ENCODE measurements around the gene CUX1. TPM values are rescaled to one million over a fixed set of nuclear protein-coding genes. Genes with fewer than 3 reads are reported as not detected.
"Not testable (repeated sequence)": the region's sequence is repeated elsewhere in the genome, so short reads cannot be mapped to it uniquely, and the experiment has no call there.

CUX1 gene
- total RNA-seq, 2 donors from 2014 or later = 87.6 to 120 TPM

DNA sequence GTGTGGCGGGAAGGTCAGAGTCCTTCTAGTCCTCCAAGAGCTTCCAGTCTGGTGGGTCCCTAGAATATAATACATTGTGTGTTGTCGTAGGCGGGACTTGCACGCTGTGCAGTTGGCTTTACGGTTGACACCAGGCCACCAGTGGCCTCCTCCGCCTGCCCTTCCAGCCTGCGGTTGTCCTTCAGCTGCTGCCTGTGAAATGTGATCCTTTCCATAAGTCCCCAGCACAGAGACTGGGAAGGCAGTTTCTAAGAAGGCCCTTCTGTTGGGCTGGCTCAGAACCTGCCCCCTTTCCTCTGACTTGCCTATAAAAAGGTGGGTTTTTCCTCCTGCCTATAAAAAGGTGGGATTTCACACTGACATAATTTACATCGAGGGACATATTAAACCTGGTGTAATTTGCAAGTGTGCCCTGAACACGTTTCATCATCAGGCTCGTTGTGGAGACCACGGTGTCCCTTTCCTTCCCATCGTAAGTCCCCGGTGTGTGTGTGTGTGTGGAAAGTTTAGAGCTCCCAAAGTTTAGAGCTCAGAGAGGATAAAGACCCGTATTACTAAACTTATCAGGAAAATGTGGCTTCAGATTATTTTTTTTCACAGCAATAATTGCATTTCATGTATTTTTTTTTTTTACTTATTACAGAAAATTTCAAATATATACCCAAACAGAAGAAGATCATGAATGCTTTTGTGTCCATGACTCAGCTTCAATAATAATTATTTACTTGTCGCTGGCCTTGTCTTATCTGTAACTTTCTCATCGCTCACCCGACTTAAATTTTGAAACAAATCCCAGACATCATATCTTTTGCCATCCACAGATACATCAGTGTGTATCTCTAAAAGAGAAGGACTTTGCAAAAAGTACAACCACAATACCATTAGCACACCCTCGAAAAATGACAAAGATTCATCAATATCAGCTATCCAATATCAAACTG, 45.1 kb downstream of the CUX1 start:
- intact Hi-C loops (cut with DNase I) = no loop called here
- DNase-seq (ENCODE audit: low spot score) = no peak

DNA sequence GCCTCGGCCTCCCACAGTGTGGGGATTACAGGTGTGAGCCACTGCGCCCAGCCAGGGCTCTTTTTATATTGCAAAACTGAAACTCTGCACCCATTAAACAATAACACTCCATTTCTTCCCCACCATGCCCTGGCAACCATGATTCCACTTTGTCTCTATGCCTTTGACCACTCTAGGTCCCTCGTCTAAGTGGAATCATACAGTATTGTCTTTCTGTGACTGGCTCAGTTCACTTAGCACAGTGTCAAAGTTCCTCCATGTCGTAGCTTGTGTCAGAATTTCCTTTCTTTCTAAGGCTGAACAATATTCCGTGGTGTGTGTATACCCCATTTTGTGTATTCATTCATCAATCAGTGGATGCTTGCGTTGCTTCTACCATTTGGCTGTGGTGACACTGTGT, 46.2 kb downstream of the CUX1 start:
- DNase-seq (ENCODE audit: low spot score) = no peak
- intact Hi-C loops (cut with DNase I) = no loop called here

DNA sequence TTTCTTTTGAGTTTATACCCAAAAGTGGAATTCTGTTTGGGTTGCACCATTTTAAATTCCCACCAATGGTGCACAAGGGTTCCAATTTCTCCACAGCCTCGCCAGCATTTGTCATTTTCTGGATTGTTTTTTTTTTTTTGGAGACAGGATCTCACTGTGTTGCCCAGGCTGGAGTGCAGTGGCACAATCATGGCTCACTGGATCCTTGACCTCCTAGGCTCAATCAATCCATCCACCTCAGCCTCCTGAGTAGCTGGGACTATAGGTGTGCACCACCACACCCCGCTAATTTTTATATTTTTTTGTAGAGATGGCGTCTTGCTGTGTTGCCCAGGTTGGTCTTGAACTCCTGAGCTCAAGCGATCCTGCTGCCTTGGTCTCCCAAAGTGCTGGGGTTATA, 46.6 kb downstream of the CUX1 start:
- intact Hi-C loops (cut with DNase I) = no loop called here

DNA sequence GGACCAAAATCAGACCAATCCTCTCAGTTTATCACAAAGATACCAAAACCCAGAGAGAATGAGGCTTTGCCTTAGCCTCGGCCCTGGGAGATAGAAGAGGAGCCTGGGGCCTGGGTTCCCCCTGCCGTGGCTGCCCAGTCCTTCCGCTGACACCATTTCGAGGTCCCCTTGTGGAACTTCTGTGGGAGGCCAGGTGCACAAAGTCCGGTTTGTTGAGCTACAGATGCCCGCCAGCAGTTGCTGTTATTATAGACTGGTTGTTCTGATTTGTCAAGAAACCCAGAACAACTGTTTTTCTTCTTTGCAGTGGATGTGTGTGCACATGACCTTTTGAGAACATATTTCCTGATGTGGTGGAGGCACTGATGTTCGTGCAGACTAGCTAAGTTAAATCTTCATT, 47.6 kb downstream of the CUX1 start:
- DNase-seq (ENCODE audit: low spot score) = no peak
- intact Hi-C loops (cut with DNase I) = no loop called here

More for the DNA sequence above, 46.6 kb downstream of the CUX1 start:
- no peak for DNase-seq (ENCODE audit: low spot score)

DNA sequence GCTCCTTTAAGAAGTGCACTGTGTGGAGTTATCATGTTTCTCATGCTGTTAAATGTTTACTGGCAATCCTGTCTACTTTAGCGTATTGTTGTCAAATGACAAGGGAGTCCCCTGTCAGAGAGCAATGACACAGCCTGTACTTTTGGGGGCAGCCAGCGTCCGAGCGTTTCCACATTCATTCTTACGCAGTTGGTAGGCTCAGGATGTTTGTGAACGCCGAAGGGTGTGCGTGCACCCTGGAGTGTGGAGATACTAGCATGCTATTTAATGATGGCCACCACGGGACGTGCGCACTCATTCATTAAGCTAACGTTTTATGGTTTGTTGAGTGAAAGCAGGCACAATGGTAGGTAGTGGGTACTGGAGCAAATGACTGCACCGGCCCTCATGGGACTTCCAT, 48.0 kb downstream of the CUX1 start:
- intact Hi-C loops (cut with DNase I) = no loop called here
- no peak for DNase-seq (ENCODE audit: low spot score)

DNA sequence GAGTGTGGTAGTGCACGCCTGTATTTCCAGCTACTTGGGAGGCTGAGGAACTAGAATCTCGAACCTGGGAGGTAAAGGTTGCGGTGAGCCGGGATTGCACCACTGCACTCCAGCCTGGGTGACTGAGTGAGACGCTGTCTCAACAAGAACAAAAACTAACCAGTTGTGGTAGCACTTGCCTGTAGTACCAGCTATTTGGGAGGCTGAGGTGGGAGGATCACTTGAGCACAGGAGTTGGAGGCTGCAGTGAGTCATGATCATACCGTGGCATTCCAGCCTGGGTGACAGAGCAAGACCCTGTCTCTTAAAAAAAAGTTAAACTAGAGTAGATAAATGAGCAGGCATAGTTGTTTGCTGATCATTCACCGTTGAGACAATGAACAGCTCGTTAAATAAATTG, 48.9 kb downstream of the CUX1 start:
- intact Hi-C loops (cut with DNase I) = no loop called here
- no peak for DNase-seq (ENCODE audit: low spot score)

DNA sequence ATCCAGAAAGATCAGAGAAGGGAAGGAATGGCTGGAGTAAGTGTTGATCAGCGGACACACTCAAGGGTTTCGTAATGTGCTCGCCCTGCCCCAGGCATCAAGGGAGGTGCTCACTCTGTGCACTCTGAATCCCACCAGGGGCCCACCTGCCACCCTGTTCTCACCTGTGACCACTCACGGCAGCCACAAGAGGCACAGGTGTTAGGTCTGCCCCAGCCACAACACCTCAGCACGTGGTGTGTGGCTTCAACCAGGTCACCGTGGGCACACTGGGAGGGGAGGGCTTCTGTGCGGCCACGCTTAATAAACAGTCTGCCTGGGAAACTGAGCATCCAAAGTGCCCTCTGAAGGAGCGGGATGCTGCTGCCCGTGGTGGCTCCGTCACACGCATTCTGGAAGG, 49.8 kb downstream of the CUX1 start:
- intact Hi-C loops (cut with DNase I) = no loop called here
- no peak for DNase-seq (ENCODE audit: low spot score)

DNA sequence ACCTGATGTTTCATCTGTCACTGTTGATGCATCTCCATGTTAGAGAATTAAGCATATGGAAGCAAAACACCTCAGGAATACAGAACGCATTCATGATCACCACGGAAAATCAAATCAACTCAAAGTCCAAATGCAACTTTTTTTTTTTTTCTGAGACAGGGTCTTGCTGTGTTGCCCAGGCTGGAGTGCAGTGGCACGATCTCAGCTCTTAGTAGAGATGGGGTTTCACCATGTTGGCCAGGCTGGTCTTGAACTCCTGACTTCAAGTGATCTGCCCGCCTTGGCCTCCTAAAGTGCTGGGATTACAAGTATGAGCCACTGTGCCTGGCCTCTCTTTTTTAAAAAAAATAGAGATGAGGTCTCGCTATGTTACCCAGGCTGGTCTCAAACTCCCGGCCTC, 50.3 kb downstream of the CUX1 start:
- DNase-seq (ENCODE audit: low spot score); intact Hi-C loops (cut with DNase I): not testable (repeated sequence)

DNA sequence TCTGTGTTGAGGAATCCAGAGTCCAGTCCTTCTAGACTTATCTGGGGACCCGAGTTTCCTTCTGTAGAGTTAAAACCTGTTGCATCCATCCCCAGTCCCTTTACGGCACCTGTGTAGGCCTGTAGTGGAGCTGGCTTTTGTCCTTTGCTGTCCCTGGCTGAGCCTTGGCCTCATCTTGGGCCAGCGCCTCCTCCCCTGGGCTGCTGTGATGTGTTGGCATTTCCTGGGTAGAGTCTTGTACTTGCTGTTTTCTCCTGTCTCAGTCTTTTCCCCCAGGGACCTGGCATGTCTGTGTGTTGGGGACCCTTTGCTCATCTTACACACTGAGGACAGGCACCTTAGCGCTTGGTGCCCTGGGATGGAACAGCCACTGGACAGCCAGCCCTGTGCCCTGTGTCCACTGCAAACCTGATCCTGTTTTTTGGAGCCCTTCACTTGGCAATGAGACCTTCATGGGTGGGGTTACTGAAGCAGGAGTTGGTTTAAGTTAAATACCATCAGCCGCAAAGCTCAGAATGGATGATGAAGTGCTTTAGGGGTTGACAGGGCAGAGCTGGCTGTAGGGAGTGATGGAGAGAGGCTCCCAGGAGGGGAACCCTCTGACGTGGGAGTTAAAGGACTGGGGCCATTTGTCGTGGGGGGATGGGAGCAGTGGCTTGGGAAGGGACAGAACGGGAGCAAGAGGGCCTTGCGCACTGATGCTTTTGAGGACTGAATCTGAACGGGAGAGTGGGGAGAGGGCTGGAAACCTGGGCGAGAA, 50.9 kb downstream of the CUX1 start:
- intact Hi-C loops (cut with DNase I) = no loop called here
- DNase-seq (ENCODE audit: low spot score) = no peak

DNA sequence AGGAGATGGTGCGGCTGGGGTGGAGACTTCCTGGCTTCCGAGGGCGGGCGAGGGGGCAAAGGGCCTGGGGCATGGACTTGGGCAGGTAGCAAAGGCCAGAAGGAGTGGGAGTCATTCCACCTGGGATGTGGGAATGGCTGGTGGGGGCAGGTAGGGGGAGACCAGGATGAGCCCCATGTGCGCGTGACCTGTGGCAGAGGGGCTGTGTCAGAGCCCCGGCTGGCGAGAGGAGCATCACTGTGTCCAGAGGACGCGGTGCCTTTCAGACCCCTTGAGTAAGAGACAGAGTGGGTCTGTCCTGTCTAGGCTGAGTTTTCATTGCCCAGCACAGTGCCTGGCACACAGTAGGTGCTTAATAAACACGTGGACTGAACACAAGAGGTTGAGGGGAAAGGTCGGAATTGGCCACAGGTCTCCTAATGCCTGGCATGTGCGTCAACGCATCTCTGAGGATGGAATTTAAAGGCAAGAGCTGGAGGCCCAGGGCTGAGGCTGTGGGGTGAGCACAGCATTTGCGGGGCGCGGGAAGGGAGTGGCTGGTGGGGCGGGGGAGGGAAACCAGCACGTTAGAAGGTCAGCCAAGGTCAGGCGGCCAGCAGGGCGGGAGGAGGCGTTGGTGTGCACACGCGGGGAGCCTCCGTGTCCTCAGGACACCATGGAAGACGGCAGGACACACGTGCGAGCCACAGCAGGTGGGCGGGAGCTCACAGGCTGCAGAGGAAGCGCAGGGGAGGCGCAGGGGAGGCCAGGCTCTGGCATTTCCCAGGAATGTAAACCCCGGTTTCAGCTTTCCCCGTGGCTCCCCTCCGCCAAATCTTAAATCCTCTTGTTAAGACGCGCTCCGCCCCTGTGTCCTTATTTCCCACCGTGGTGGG, 51.8 kb downstream of the CUX1 start:
- intact Hi-C loops (cut with DNase I) = no loop called here
- no peak for DNase-seq (ENCODE audit: low spot score)

DNA sequence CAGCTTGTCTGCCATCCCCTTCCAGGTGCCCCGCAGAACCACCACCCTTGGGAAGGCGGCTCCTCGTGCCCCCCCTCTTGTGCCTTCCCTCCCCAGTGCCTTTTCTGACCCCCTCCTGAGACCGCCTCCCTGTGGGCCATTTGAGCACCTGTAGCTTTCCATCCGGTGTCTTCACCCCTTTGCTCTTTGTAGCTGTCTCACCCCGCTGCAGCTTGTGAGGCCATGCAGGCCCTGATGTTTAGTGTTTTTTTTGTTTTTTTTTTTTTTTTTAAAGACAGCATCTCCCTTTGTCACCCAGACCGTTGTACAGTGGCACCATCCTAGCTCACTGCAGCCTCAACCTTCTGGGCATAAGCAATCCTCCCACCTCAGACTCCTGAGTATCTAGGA, 52.5 kb downstream of the CUX1 start:
- no peak for DNase-seq (ENCODE audit: low spot score)
- intact Hi-C loops (cut with DNase I) = no loop called here

DNA sequence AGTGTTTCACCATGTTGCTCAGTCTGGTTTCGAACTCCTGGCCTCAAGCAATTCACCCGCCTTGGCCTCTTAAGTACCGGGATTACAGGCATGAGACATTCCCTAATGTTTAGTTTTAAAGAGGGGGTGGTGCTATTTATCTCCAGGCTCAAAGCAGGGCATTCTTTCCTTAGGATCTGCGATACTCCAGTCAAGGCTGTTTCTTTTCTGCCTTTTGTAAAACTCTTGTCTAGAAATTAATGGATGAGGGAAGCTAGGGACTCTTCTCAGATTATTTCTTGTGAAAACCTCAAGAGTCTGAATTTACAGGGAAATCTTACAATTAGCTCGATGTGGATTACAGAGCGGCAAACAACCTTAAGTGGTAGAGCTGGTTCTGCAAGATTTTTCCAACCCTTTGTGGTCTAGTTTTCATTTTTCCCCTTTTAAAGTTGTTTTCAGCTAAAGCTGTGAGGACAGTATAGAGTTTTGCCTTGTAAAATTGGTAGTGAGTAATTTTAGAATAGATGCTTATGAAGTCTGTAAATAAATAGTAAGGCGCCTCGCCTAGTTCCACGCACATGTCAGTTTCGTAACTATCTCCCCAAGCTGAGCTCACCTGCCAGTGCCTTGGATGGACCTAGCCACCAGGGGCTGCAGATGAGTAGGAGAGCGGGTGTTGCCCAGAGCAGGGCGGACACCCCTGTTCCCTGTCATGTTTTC, 53.1 kb downstream of the CUX1 start:
- no peak for DNase-seq (ENCODE audit: low spot score)
- intact Hi-C loops (cut with DNase I) = no loop called here

DNA sequence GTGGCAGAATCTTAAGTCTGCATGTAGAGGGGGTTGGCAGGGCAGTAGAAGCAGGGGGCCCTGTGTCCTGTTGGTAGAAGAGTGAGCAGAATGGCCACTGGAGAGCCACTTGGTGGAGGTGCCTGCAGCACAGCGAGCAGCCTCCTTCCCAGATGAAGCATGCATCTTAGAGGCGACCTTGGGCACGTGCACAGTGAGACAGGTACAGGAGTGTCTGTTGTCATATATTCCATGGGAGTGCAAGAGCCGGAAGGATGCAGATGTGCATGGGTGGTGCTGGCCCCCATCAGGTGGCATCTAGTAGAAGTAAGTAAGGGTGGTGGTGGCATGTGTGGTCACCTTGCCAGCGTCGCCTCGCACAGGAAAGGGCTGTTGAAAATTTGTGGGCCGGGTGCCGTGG, 53.9 kb downstream of the CUX1 start:
- DNase-seq (ENCODE audit: low spot score) = no peak
- intact Hi-C loops (cut with DNase I) = no loop called here

DNA sequence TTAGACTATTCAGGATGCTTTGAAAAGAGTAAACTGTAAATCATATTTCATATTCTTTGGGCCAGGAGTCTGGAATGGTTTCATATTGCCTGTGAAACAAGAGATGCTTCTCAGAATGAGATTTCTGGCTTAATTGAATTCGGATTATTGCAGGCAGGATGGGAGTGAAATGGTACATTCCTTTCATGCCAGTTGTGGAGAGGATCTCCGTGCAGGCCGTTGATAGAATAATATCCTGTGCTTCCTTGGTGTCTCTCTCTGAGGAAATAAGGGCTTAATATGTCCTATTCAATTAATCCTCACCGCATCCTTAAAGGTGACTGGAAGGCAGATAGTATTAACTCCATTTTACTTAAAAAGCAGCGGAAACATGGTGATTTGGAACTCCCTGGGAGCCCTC, 56.6 kb downstream of the CUX1 start:
- intact Hi-C loops (cut with DNase I) = no loop called here
- no peak for DNase-seq (ENCODE audit: low spot score)

DNA sequence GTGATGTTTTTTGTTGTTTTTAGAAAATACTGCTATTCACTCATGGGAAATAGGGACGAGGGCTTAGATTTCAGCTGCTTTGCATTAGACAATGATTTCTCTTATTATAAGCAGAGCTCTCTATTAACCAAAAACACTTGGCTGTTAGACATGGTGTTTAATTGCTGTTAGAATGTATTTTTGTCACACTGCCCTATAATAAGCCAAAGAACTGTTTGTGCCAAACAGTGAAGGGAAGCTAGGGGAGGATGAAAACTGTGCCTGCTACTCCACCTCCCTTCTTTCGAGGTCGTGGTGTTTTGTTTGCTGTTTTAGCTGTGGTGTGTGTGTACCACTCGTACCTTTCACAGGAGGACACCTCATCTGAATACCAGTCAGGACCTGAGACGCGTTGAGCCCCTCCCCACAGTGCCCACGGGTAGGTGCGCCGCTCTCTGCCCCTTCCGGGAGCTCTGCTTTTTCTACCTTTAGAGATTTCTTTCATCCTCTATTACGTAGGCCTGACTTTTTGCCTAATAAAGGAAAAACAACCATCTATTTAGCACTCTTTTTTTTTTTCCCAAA, 57.9 kb downstream of the CUX1 start:
- DNase-seq (ENCODE audit: low spot score) = no peak
- intact Hi-C loops (cut with DNase I) = no loop called here

DNA sequence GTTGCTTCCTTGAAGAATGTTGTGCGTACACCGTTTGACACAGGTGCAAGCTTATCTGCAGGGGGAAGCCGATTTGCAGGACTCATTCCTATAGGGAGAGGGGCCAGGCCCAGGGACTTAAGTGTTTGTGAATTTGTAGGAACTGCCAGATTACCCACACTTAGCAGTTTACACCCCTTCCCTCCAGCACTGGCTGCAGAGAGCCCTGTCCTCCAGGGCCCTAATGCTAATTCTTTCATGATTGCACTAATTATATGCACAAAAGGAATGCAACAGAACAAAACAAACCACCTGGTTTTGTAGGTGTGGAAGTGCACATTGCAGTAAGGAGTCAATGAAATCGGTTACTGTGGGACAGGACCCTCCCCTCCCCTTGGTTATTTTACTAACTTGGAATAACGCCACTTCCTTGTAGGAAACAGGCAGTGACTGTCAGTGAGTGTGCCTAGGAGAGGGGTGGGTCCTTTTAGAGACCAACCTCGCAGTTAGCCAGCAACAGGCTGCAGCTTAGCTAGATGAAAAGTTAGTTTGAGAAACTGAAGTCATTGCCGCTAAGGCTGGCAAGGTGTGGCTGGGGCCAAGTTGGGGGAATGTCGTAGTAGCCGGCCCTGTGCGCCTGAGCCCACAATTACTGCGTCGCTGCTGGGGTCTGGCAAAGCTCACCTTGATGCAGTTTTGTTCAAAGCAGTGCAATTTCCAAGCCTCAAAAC, 60.6 kb downstream of the CUX1 start:
- intact Hi-C loops (cut with DNase I) = no loop called here
- peak; percentile 60 for DNase-seq (ENCODE audit: low spot score)

DNA sequence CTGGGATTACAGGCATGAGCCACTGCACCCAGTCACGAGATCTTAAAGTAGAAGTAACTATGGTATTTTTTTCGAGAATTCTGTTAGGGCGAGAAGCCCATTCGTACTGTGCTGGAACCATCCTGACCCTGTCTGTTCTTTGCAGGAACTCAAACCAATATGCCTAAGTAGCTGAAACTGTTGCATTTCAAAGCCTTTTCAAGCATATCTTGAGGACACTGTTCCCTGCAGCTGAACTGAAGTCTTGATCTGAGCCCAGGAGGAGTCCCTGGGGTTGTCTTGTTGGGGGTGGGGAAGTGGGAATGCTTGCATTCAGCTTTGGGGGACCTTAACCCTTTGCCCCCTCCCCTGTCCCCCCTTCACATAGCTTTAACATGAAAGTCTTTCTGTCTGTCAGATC, 61.5 kb downstream of the CUX1 start:
- no peak for DNase-seq (ENCODE audit: low spot score)
- intact Hi-C loops (cut with DNase I) = no loop called here

DNA sequence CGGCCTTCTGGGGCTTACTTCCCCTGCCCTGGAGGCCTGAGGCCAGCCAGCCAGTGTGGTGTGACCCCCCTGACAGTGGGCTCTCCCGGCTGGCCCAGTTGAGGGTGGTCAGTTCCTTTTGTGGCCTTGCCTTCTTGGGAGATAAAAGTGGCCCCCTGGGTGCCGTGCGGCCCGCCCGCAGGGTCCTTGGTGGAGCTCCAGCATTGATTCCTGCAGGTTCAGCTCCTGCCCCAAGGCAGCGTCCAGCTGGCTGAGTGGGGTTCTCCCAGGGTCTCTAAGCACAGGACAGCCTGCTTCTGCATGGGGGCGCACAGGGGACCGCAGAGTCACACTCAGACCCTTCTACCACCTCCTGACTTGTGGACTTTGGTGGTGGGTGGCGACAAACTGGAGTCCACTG, 62.1 kb downstream of the CUX1 start:
- intact Hi-C loops (cut with DNase I) = no loop called here
- DNase-seq (ENCODE audit: low spot score) = peak; percentile 72
